GM23338 (cell line): Measurements from ENCODE around the gene CPNE1. TPM values are rescaled to one million over a fixed set of nuclear protein-coding genes. Genes with fewer than 3 reads are reported as not detected.

Experiments
- ATAC-seq: fragments of 200-7000 bp; cut with Tn5 transposase; 3 replicates; pipeline ENCODE4 v1.9.1; 2020
- DNase-seq: peaks from one replicate; pipeline ENCODE4 v3.0.0-alpha.2; 2015; ENCODE audit warnings: low spot score
- H2AFZ ChIP-seq: fragments of 200-600 bp; sonication (generic); 2 replicates; pipeline ENCODE4 v1.8.0; 2016; ENCODE audit warnings: antibody characterized with exemption, mild to moderate bottlenecking, moderate library complexity
- H3F3A ChIP-seq: fragments of 200-600 bp; sonication (generic); replicated peaks from 2 replicates; pipeline ENCODE4 v1.8.0; 2017; ENCODE audit warnings: antibody characterized with exemption, mixed run types, low read depth
- H3K27ac ChIP-seq: fragments of 200-600 bp; sonication (generic); 2 replicates; pipeline ENCODE4 v1.6.1; 2016; ENCODE audit warnings: low read depth
- H3K27me3 ChIP-seq: fragments of 200-600 bp; sonication (generic); 2 replicates; pipeline ENCODE4 v1.8.0; 2016; ENCODE audit warnings: mild to moderate bottlenecking, mixed run types, moderate library complexity; ENCODE audit not compliant: insufficient read depth
- H3K36me3 ChIP-seq: fragments of 200-600 bp; sonication (generic); 2 replicates; pipeline ENCODE4 v1.8.0; 2016; ENCODE audit warnings: mild to moderate bottlenecking; ENCODE audit not compliant: insufficient read depth
- H3K4me1 ChIP-seq: fragments of 200-600 bp; sonication (generic); 2 replicates; pipeline ENCODE4 v1.8.0; 2016; ENCODE audit warnings: mild to moderate bottlenecking, moderate library complexity; ENCODE audit not compliant: insufficient read depth
- H3K4me2 ChIP-seq: fragments of 200-600 bp; sonication (generic); 2 replicates; pipeline ENCODE4 v1.7.1; 2017; ENCODE audit warnings: mixed run types
- H3K4me3 ChIP-seq: fragments of 200-600 bp; sonication (generic); 2 replicates; pipeline ENCODE4 v1.6.1; 2016; ENCODE audit warnings: mixed run types
- H3K79me2 ChIP-seq: fragments of 200-600 bp; sonication (generic); replicated peaks from 2 replicates; pipeline ENCODE4 v1.8.0; 2017; ENCODE audit warnings: mild to moderate bottlenecking; ENCODE audit not compliant: insufficient read depth
- H3K9me2 ChIP-seq: fragments of 200-600 bp; sonication (generic); 2 replicates; pipeline ENCODE4 v1.8.0; 2017; ENCODE audit not compliant: insufficient read depth
- H4K20me1 ChIP-seq: fragments of 200-600 bp; sonication (generic); replicated peaks from 2 replicates; pipeline ENCODE4 v1.8.0; 2017; ENCODE audit warnings: mild to moderate bottlenecking; ENCODE audit not compliant: insufficient read depth
- H3K27ac Mint-ChIP-seq: 2 replicates; pipeline ENCODE4 v1.8.0; 2020; ENCODE audit warnings: inconsistent platforms, mild to moderate bottlenecking, moderate library complexity, mixed read lengths
- H3K27me3 Mint-ChIP-seq: 3 replicates; pipeline ENCODE4 v1.8.0; 2022; ENCODE audit warnings: low read depth, mild to moderate bottlenecking, moderate library complexity, mixed read lengths, inconsistent platforms; ENCODE audit not compliant: insufficient read depth, poor library complexity
- H3K36me3 Mint-ChIP-seq: 3 replicates; pipeline ENCODE4 v1.8.0; 2021; ENCODE audit warnings: low read depth, mild to moderate bottlenecking, inconsistent platforms, moderate library complexity, mixed read lengths
- H3K4me1 Mint-ChIP-seq: 3 replicates; pipeline ENCODE4 v1.8.0; 2020; ENCODE audit warnings: mild to moderate bottlenecking, inconsistent platforms, mixed read lengths
- H3K4me3 Mint-ChIP-seq: 3 replicates; pipeline ENCODE4 v1.8.0; 2021; ENCODE audit warnings: moderate library complexity, mild to moderate bottlenecking, inconsistent platforms, mixed read lengths
- H3K9me3 Mint-ChIP-seq: 3 replicates; pipeline ENCODE4 v1.8.0; 2020; ENCODE audit warnings: moderate library complexity, mild to moderate bottlenecking, inconsistent platforms, mixed read lengths
- EZH2 ChIP-seq: fragments of 200-600 bp; sonication (generic); IDR thresholded peaks from one replicate; pipeline ENCODE4 v1.8.0; 2017; ENCODE audit warnings: antibody characterized with exemption, mild to moderate bottlenecking, low read depth; ENCODE audit not compliant: unreplicated experiment
- JUNB ChIP-seq: IDR thresholded peaks from one replicate; pipeline ENCODE4 v1.6.1; 2016; ENCODE audit warnings: antibody characterized with exemption; ENCODE audit not compliant: unreplicated experiment
- NANOG ChIP-seq: IDR thresholded peaks from 2 replicates; pipeline ENCODE4 v1.6.1; 2016; ENCODE audit warnings: antibody characterized with exemption, borderline replicate concordance
- POLR2AphosphoS5 ChIP-seq: IDR thresholded peaks from 2 replicates; pipeline ENCODE4 v1.6.1; 2016; ENCODE audit warnings: antibody characterized with exemption, low read depth
- ZNF331 ChIP-seq: fragments of 250-450 bp; sonication (Bioruptor Pico); IDR thresholded peaks from 2 replicates; pipeline ENCODE4 v1.5.0; 2020; ENCODE audit warnings: low read depth, mild to moderate bottlenecking, moderate library complexity
- polyA plus RNA-seq: library from polyadenylated mRNA; unstranded; fragments of >200 nt; fragmentation: Nextera tagmentation; extraction: Ambion mirVana; gene quantifications from 2 replicates; pipeline ENCODE4 v1.2.1, GENCODE V29; 2016
- total RNA-seq: library from RNA; depleted of rRNA; stranded (reverse); fragments of >200 nt; shearing (Covaris generic); gene quantifications from 2 replicates; pipeline ENCODE4 v1.2.3, GENCODE V29; 2014
- TF ChIP-seq, protein P1 (sequence below): IDR thresholded peaks from one replicate; pipeline ENCODE4 v1.6.1; 2018; ENCODE audit warnings: antibody characterized with exemption; ENCODE audit not compliant: unreplicated experiment
- TF ChIP-seq, protein P2 (sequence below), 2 experiments: fragments of 200-600 bp in 1 of 2; sonication (generic) in 1 of 2; conservative IDR thresholded peaks; 2 replicates each; pipeline versions ENCODE4 v1.5.1 to v1.6.1; 2016 to 2017; ENCODE audit warnings: antibody characterized with exemption in 2 of 2, low read depth in 2 of 2, mild to moderate bottlenecking in 2 of 2, moderate library complexity in 1 of 2

CPNE1 gene
- total and polyA plus RNA-seq, 2 experiments from 2014 or later: 189 to 196 TPM

DNA sequence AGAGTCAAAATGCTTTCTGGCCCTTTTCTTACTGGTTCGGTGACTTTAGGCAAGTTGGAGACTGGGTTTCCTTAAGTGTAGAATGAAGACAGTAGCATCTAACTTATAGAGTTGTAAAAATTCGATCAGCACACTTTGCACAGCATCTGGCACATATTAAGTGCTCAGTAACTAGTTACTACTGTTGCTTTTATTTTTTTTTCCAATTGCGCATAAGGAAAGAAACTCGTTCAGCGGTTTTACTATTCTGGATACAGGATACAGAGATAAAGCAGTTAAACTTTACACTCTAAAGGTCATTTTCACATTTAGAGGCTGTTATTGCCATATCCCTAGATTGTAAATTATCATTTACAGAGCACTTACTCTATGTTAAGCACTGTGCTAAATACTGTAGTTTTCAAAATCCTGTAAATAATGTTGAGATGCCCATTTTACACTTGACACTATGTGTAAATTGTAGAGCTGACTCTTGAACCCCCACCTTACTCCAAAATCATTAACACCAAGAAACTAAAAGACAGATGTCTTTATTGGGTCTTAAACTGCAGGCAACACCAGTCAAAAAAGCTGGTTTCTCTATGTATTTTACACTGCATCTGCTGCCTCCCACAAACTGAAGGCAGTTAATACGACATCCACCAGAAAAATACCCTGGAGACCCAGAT is 35.4 kb upstream of the CPNE1 start:
- Histone ChIP-seq H3K9me2 (no peaks in the 10 kb centered on the region), H4K20me1 (peaks cover 10% of the 10 kb centered on the region; the same call in 1 of the 2 replicates), H3K27me3 (no peaks in the 10 kb centered on the region), H3K4me2 (peak overlapping the region; percentile 99), H3K36me3 (peaks cover 18% of the 10 kb centered on the region), H3K27ac (peak overlapping the region; percentile 98), H3K79me2 (peaks cover 11% of the 10 kb centered on the region), H3F3A (peaks cover 63% of the 10 kb centered on the region), H3K4me3 (peak overlapping the region; percentile 99), H3K4me1 (peaks cover 12% of the 10 kb centered on the region), H2AFZ (peak overlapping the region; percentile 97; the same call in 1 of the 2 replicates)
- Mint-ChIP-seq H3K36me3 (peaks cover 47% of the 10 kb centered on the region), H3K4me1 (peaks cover 17% of the 10 kb centered on the region), H3K27ac (peak overlapping the region; percentile 98), H3K27me3 (peaks cover 14% of the 10 kb centered on the region), H3K9me3 (no peaks in the 10 kb centered on the region), H3K4me3 (peak overlapping the region; percentile 88)
- no peak for DNase-seq
- no peak for ATAC-seq
- TF ChIP-seq, protein P1, sequence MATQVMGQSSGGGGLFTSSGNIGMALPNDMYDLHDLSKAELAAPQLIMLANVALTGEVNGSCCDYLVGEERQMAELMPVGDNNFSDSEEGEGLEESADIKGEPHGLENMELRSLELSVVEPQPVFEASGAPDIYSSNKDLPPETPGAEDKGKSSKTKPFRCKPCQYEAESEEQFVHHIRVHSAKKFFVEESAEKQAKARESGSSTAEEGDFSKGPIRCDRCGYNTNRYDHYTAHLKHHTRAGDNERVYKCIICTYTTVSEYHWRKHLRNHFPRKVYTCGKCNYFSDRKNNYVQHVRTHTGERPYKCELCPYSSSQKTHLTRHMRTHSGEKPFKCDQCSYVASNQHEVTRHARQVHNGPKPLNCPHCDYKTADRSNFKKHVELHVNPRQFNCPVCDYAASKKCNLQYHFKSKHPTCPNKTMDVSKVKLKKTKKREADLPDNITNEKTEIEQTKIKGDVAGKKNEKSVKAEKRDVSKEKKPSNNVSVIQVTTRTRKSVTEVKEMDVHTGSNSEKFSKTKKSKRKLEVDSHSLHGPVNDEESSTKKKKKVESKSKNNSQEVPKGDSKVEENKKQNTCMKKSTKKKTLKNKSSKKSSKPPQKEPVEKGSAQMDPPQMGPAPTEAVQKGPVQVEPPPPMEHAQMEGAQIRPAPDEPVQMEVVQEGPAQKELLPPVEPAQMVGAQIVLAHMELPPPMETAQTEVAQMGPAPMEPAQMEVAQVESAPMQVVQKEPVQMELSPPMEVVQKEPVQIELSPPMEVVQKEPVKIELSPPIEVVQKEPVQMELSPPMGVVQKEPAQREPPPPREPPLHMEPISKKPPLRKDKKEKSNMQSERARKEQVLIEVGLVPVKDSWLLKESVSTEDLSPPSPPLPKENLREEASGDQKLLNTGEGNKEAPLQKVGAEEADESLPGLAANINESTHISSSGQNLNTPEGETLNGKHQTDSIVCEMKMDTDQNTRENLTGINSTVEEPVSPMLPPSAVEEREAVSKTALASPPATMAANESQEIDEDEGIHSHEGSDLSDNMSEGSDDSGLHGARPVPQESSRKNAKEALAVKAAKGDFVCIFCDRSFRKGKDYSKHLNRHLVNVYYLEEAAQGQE: no peak
- TF ChIP-seq NANOG: no peak

DNA sequence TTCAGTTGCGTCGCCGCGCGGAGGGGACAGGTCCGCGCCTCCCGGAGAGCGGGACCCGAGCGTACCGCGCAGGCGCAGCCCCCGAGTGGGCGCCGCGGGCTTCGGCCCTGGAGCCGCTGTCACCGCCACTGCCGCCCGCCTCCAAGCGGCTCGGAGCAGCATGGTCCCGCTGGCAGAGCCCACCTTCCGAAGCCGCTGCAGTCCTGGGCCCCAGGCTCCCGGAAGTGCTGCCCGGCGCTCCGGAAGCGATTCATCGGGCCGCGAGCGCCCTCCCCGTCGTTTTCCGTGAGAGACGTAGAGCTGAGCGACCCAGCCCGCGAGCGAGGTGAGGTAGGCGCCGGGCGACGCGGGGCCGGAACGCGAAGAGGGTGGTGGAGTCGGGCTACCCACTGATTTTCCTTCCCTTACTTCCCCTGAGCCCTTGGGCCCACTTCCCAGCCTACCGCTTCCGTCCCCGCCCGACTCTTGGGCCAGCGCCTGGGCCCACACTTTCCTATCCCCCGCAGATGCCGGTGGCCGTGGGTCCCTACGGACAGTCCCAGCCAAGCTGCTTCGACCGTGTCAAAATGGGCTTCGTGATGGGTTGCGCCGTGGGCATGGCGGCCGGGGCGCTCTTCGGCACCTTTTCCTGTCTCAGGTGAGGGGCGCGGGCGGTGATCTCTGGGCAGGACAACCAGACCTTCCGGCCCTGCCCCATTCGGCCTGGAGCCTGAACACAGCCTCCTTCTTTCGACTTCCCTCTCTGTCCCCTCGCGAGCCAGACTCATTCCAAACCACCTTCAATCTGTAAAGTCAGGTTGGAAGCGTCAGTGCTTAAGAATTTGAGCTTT is 34.6 kb upstream of the CPNE1 start, which contains the start of the genes NFS1 and ROMO1:
Gene NFS1 (minus strand): TSS at position 226 of the 830 bp plus-strand sequence. CDS start 64 bp downstream, at position 162.
Gene ROMO1 (plus strand): TSS at position 279 of the 830 bp plus-strand sequence. CDS start 228 bp downstream, at position 507.
- peak; percentile 89 for ATAC-seq
- H3K27ac ChIP-seq: peak within 1 kb of the TSS; percentile 98
- peak within 1 kb of the TSS; percentile 99 for H3K4me3 ChIP-seq
- Mint-ChIP-seq H3K4me1 (peaks cover 17% of the 10 kb centered on the region), H3K4me3 (peak within 1 kb of the TSS; percentile 88), H3K27ac (peak within 1 kb of the TSS; percentile 98), H3K9me3 (no peaks in the 10 kb centered on the region), H3K36me3 (peaks cover 41% of the 10 kb centered on the region), H3K27me3 (peaks cover 14% of the 10 kb centered on the region)
- DNase-seq: peak; percentile 95
- peaks cover 56% of the 10 kb centered on the region for H3F3A ChIP-seq
- H4K20me1 ChIP-seq: peaks cover 10% of the 10 kb centered on the region; the same call in 1 of the 2 replicates
- peaks cover 12% of the 10 kb centered on the region for H3K4me1 ChIP-seq
- H3K79me2 ChIP-seq: peaks cover 11% of the 10 kb centered on the region
- H3K27me3 ChIP-seq: no peaks in the 10 kb centered on the region
- H3K4me2 ChIP-seq: peak within 1 kb of the TSS; percentile 99
- H2AFZ ChIP-seq: peak within 1 kb of the TSS; percentile 100
- H3K36me3 ChIP-seq: peaks cover 13% of the 10 kb centered on the region
- H3K9me2 ChIP-seq: no peaks in the 10 kb centered on the region
- peak; percentile 74; the same call in 1 of the 2 replicates for TF ChIP-seq NANOG
- no peak for TF ChIP-seq EZH2
- TF ChIP-seq, protein P2, sequence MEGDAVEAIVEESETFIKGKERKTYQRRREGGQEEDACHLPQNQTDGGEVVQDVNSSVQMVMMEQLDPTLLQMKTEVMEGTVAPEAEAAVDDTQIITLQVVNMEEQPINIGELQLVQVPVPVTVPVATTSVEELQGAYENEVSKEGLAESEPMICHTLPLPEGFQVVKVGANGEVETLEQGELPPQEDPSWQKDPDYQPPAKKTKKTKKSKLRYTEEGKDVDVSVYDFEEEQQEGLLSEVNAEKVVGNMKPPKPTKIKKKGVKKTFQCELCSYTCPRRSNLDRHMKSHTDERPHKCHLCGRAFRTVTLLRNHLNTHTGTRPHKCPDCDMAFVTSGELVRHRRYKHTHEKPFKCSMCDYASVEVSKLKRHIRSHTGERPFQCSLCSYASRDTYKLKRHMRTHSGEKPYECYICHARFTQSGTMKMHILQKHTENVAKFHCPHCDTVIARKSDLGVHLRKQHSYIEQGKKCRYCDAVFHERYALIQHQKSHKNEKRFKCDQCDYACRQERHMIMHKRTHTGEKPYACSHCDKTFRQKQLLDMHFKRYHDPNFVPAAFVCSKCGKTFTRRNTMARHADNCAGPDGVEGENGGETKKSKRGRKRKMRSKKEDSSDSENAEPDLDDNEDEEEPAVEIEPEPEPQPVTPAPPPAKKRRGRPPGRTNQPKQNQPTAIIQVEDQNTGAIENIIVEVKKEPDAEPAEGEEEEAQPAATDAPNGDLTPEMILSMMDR (conservative IDR thresholded peaks at IDR 0.05; ENCODE audit: low read depth in 2 of 2): peak in 1 of 2 experiments; percentile 22; a peak in 1 of 4 replicates
- no peak for TF ChIP-seq JUNB
- TF ChIP-seq POLR2AphosphoS5: peak; percentile 93
- no peak for TF ChIP-seq ZNF331 (CRISPR knock-in tag)
